K562 (cell line): ENCODE results near the gene ZPR1. TPM values are rescaled to one million over a fixed set of nuclear protein-coding genes. Genes with fewer than 3 reads are reported as not detected.

Source experiments
- CCNT2 ChIP-seq: IDR thresholded peaks from 2 replicates; pipeline ENCODE4 v1.6.1; 2011; ENCODE audit warnings: borderline replicate concordance, low read depth, mild to moderate bottlenecking, moderate library complexity, mixed read lengths, low read length; ENCODE audit not compliant: insufficient read length; ENCODE audit errors: extremely low read depth
- MECOM ChIP-seq: fragments of 250-450 bp; sonication (Bioruptor Pico); IDR thresholded peaks from 2 replicates; pipeline ENCODE4 v1.8.0; 2022; ENCODE audit warnings: inconsistent platforms
- NFIX ChIP-seq: fragments of 250-450 bp; sonication (Bioruptor Pico); IDR thresholded peaks from 2 replicates; pipeline ENCODE4 v1.4.0; 2020; ENCODE audit warnings: low read depth, mild to moderate bottlenecking, moderate library complexity
- SMAD4 ChIP-seq: fragments of 250-450 bp; sonication (Bioruptor Pico); conservative IDR thresholded peaks from 2 replicates; pipeline ENCODE4 v1.8.0; 2021; ENCODE audit warnings: inconsistent platforms, mild to moderate bottlenecking, moderate library complexity
- ZNF224 ChIP-seq: sonication (generic); formaldehyde crosslinking; IDR thresholded peaks from 2 replicates; pipeline ENCODE4 v1.8.0; 2022; ENCODE audit warnings: mild to moderate bottlenecking, missing genetic modification reagents
- ZNF75A ChIP-seq: fragments of 450-650 bp; formaldehyde crosslinking; IDR thresholded peaks from 2 replicates; pipeline ENCODE4 v1.4.0; 2020; ENCODE audit warnings: mild to moderate bottlenecking
- polyA plus RNA-seq, 8 experiments: library from polyadenylated mRNA; depleted of rRNA in 4 of 8; stranded (reverse) in 5 of 8; unstranded in 3 of 8; fragments of >200 nt; fragmentation: Nextera tagmentation in 2 of 8; fragmentation: Illumina TruSeq in 1 of 8; extraction: Ambion mirVana in 2 of 8; extraction: Trizol in 1 of 8; gene quantifications; 2 replicates each; pipeline versions ENCODE4 v1.2.1 to v1.2.3, GENCODE V29; 2011 to 2014; ENCODE audit warnings: inconsistent platforms in 1 of 8, missing spikeins in 1 of 8
- total RNA-seq, 7 experiments: library from RNA; depleted of rRNA in 6 of 7; stranded (reverse); fragments of >200 nt in 6 of 7; fragmentation: Illumina TruSeq in 2 of 7; extraction: Trizol in 2 of 7; gene quantifications; 2 replicates each; pipeline versions ENCODE4 v1.2.1 to v1.2.3, GENCODE V29; 2011 to 2021; ENCODE audit warnings: low replicate concordance in 1 of 7
- TF ChIP-seq, protein P1 (sequence below): sonication (generic); formaldehyde crosslinking; IDR thresholded peaks from 2 replicates; pipeline ENCODE4 v1.8.0; 2023; ENCODE audit warnings: missing genetic modification reagents, mild to moderate bottlenecking, borderline replicate concordance
- TF ChIP-seq, protein P2 (sequence below): sonication (generic); formaldehyde crosslinking; IDR thresholded peaks from 2 replicates; pipeline ENCODE4 v1.8.0; 2022; ENCODE audit warnings: mild to moderate bottlenecking, low read depth, missing genetic modification reagents
- TF ChIP-seq, protein P3 (sequence below): IDR thresholded peaks from 2 replicates; pipeline ENCODE4 v1.6.1; 2016; ENCODE audit warnings: missing genetic modification characterization, missing compliant biosample characterization
- TF ChIP-seq, protein P4 (sequence below), 2 experiments: fragments of 250-450 bp in 1 of 2; fragments of 450-650 bp in 1 of 2; sonication (Bioruptor Pico) in 1 of 2; IDR thresholded peaks; 2 replicates each; pipeline versions ENCODE4 v1.6.1 to v1.8.0; 2016 to 2021; ENCODE audit warnings: mild to moderate bottlenecking in 2 of 2, moderate library complexity in 2 of 2, missing compliant biosample characterization in 1 of 2, missing genetic modification characterization in 1 of 2

Gene ZPR1
- total and polyA plus RNA-seq, 9 of the 15 experiments (the other 6 are each of a cell fraction or from before 2014, with no cell fraction given) = 13.0 to 120 (median 83.8) TPM

DNA sequence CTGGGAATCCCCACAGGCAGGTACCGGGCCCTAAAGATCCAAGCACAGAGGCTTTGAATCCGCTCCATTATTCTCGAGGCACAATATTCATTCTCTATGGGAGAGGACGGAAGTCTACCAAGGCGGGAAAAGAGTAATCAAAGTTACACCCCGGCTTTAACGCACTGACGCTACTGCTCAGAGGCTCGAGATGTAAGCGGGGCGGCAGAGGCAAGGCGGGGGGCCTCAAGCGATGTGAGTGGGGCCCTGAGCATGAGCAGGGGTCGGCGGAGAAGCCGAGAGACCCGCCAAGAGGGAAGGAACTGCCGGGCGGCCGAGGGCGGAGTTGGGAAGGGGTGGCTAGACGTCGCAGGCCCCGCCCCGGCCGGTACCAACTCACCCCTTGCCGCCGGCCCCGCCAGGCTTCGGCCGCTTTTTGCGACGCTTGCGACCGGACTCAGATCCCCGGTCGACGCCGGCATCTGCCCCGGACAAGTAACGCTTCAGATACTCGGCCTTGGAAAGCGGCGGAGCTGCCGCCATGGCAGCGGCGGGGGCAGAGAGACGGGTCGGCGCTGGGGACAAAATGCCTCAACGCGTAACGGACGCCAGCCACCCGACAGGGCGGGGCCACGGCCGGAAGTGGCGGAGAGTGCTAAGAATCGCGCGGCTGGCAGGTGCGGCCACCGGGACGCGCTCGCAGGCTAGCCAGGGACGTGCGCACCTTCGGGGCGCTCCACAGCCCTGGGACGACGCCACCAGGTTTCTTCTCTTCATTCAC, 15.2 kb downstream of the ZPR1 start, which contains the start of gene BUD13 (continued):
- TF ChIP-seq, protein P1, sequence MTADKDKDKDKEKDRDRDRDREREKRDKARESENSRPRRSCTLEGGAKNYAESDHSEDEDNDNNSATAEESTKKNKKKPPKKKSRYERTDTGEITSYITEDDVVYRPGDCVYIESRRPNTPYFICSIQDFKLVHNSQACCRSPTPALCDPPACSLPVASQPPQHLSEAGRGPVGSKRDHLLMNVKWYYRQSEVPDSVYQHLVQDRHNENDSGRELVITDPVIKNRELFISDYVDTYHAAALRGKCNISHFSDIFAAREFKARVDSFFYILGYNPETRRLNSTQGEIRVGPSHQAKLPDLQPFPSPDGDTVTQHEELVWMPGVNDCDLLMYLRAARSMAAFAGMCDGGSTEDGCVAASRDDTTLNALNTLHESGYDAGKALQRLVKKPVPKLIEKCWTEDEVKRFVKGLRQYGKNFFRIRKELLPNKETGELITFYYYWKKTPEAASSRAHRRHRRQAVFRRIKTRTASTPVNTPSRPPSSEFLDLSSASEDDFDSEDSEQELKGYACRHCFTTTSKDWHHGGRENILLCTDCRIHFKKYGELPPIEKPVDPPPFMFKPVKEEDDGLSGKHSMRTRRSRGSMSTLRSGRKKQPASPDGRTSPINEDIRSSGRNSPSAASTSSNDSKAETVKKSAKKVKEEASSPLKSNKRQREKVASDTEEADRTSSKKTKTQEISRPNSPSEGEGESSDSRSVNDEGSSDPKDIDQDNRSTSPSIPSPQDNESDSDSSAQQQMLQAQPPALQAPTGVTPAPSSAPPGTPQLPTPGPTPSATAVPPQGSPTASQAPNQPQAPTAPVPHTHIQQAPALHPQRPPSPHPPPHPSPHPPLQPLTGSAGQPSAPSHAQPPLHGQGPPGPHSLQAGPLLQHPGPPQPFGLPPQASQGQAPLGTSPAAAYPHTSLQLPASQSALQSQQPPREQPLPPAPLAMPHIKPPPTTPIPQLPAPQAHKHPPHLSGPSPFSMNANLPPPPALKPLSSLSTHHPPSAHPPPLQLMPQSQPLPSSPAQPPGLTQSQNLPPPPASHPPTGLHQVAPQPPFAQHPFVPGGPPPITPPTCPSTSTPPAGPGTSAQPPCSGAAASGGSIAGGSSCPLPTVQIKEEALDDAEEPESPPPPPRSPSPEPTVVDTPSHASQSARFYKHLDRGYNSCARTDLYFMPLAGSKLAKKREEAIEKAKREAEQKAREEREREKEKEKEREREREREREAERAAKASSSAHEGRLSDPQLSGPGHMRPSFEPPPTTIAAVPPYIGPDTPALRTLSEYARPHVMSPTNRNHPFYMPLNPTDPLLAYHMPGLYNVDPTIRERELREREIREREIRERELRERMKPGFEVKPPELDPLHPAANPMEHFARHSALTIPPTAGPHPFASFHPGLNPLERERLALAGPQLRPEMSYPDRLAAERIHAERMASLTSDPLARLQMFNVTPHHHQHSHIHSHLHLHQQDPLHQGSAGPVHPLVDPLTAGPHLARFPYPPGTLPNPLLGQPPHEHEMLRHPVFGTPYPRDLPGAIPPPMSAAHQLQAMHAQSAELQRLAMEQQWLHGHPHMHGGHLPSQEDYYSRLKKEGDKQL = no peak
- no peak for TF ChIP-seq MECOM (CRISPR knock-in tag)
- TF ChIP-seq, protein P2, sequence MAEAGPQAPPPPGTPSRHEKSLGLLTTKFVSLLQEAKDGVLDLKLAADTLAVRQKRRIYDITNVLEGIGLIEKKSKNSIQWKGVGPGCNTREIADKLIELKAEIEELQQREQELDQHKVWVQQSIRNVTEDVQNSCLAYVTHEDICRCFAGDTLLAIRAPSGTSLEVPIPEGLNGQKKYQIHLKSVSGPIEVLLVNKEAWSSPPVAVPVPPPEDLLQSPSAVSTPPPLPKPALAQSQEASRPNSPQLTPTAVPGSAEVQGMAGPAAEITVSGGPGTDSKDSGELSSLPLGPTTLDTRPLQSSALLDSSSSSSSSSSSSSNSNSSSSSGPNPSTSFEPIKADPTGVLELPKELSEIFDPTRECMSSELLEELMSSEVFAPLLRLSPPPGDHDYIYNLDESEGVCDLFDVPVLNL (CRISPR knock-in tag) = no peak
- no peak for TF ChIP-seq ZNF75A (CRISPR knock-in tag)
- TF ChIP-seq ZNF224 (CRISPR knock-in tag) = no peak
- TF ChIP-seq NFIX = no peak
- peak; percentile 78 for TF ChIP-seq SMAD4 (CRISPR knock-in tag)
- TF ChIP-seq, protein P3, sequence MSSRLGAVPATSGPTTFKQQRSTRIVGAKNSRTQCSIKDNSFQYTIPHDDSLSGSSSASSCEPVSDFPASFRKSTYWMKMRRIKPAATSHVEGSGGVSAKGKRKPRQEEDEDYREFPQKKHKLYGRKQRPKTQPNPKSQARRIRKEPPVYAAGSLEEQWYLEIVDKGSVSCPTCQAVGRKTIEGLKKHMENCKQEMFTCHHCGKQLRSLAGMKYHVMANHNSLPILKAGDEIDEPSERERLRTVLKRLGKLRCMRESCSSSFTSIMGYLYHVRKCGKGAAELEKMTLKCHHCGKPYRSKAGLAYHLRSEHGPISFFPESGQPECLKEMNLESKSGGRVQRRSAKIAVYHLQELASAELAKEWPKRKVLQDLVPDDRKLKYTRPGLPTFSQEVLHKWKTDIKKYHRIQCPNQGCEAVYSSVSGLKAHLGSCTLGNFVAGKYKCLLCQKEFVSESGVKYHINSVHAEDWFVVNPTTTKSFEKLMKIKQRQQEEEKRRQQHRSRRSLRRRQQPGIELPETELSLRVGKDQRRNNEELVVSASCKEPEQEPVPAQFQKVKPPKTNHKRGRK = no peak
- peak; percentile 89 for TF ChIP-seq CCNT2
- TF ChIP-seq, protein P4, sequence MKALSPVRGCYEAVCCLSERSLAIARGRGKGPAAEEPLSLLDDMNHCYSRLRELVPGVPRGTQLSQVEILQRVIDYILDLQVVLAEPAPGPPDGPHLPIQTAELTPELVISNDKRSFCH (CRISPR knock-in tag; IDR thresholded peaks at IDR 0.05) = no peak
- TF ChIP-seq, protein P4 (tag; IDR thresholded peaks at IDR 0.05) = no peak
